Endometrial microvascular endothelial cells (primary cell): ENCODE results near the gene RTN4. TPM values are rescaled to one million over a fixed set of nuclear protein-coding genes. Genes with fewer than 3 reads are reported as not detected.

ENCODE experiments used
- in situ Hi-C: cut with HindIII; loops from 2 replicates; pipeline ENCODE4 v1.10.0; 2017; ENCODE audit warnings: low sequenced_read_pairs, low pct_unique_long_range_greater_than_20kb; ENCODE audit errors: inconsistent ontology term
- total RNA-seq: library from RNA; depleted of rRNA; stranded (reverse); fragments of >200 nt; gene quantifications from one replicate; pipeline ENCODE4 v1.2.3, GENCODE V29; 2015; ENCODE audit errors: inconsistent ontology term

The RTN4 gene
- total RNA-seq, 1 donor from 2014 or later: 512 TPM

DNA sequence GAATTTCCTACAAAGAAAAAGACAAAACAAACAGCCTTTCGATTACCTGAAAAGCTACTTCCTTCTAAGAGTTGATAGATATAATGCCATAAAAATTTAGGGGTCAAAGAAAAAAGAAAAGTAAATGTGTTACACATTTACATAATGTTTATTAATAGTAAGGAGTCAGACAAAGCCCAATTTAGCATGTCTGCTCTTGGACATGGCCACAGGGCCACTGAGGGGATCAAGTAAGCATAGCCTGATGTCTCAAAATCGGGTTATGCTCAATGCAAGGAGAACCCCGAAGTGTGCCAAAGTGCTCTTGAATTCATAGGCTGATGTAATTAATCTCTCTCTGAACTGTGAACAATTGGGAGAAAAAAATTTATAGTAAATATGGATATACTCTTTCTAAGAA lies 61.6 kb downstream of the RTN4 start:
- in situ Hi-C loops: no loop called here

DNA sequence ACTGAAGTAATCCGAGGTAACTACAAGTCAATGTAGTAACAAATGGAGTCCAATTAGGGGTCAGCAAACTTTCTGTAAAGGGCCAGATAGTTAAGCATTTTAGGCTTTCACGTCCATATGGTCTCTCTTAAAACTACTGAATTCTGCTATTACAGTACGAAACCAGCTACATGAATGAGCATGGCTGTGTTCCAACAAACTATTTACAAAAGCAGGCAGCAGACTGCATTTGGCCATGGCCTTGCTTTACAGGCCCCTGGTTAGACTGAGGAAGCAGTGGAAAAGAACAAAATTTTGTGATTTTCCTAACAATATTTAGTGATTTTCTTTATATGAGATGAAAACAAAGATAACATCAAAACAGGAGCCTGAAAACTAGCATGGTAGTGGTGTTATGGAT lies 64.0 kb downstream of the RTN4 start:
- in situ Hi-C loops: no loop called here

DNA sequence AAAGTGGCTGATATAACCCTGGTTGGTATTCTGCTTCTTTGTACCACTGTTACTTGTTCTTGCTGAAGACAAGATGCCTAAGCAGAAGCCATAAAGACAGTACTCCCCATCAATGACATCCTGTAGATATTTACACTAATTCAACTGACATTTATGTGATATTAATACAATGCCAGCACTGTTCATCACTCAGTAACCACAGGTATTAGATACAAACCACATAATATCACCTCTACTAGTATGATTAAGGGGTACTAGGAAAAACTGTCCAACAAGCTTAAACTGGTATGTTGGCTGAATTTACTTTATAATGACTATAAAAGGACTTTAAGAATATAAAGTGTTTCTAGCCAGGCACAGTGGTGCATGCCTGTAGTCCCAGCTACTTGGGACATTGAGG lies 65.8 kb downstream of the RTN4 start:
- in situ Hi-C loops: no loop called here

DNA sequence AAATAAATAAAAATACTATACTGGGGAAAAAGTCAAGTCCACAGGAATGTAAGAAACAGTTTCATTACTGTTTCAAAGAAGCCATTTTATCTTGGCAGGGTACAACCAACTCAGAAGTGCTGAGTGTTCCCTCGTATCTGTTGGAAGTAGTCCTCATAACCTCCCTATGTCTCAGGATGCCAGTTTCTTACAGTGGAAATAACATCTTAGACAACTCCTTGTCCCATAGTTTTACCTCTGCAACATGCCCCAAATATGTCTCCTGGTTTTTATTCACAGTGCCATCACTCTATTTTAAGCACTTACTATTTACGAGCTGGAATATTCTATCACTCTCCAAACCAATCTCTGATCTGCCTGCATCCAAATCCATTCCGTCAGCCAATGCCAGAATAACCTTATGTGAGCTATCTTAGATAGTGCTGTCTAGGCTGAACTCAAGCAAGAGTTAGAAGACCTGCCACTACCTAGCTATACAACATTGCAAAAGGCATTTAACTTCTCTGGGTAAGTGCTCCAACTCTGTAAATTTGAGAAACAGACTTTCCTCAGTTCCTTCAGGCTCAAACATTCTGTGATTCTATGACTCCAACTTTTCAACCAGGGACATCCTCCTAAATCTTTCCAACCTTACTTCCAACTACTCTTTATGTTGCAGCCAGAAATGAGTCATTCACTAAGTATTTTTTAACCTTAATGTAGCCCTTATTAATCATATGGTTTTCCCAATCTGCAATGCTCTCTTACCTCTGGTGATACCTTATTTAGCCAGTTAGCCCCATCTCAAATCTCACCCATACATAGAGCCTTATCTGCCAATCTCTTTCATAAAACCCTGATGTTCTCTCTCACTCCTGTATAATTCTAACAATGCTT lies 66.7 kb downstream of the RTN4 start:
- in situ Hi-C loops: no loop called here

DNA sequence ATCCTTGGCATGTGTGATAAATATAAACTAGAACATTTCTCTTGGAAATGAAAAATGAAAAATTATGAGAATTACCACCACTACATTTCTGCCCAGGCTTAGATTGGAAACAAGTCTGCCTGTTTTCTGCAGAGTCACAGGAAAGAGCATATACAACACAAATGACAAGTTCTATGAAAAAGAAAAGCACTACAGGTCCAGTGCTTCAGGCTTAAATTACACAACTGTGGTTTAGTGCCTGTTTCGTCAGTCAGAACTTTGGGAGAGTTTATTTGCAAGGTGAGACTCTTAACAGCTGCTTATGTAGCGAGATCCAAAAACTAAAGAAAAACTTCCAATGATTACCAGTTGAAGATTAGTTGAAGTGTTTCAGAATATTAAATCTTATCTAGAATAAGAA lies 68.9 kb downstream of the RTN4 start:
- in situ Hi-C loops: no loop called here

DNA sequence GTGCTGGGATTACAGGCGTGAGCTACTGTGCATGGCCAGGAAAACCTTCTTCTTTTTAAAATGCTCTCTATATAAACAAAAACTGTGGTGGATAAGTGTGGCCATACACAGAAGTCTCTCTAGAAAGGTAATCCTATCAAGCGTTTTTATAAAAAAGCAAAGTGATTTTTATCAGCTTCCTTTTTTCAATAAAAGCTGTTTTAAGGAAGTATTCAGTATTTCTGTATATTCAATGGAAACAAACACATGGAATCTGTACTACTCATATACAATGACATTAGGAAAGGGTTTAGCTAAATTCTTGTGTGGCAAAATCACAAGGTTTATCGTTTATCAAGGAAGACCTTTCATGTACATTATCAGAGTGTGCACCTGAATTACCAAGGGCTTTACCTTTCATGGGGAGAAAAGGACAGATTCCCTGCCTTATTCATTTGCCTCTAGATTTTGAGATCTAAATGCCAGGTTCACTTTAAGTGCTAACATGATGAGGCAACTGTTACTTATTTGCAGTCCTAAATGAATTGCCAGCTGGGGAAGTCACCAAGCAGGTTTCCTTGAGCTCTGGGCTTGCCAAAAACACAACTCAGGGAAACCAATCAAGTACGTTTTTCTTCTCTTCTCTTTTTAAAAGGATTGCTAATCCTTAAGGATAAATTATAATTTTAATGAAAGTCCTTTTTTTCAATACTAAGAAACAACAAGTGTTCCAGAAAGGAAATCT lies 70.8 kb downstream of the RTN4 start:
- in situ Hi-C loops: no loop called here

DNA sequence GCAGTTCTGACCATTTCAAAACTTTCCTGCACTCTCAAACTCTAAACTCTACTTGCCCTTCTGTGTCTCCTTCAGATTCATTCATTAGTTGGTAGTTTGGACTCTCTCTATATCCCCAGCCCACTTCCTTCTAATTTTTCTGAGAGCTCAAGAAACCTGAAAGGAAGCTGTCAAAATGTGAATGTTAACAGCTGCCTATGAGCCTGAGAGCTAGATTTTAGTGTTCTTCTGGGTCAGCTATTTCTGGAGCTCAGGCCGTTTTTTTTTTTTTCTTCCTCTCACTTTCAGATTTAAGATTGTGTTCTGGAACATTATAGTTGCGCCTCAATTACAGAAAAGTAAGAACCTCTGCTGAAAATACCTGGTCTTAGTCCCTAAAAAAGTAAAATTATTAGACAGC lies 73.1 kb downstream of the RTN4 start:
- in situ Hi-C loops: no loop called here

DNA sequence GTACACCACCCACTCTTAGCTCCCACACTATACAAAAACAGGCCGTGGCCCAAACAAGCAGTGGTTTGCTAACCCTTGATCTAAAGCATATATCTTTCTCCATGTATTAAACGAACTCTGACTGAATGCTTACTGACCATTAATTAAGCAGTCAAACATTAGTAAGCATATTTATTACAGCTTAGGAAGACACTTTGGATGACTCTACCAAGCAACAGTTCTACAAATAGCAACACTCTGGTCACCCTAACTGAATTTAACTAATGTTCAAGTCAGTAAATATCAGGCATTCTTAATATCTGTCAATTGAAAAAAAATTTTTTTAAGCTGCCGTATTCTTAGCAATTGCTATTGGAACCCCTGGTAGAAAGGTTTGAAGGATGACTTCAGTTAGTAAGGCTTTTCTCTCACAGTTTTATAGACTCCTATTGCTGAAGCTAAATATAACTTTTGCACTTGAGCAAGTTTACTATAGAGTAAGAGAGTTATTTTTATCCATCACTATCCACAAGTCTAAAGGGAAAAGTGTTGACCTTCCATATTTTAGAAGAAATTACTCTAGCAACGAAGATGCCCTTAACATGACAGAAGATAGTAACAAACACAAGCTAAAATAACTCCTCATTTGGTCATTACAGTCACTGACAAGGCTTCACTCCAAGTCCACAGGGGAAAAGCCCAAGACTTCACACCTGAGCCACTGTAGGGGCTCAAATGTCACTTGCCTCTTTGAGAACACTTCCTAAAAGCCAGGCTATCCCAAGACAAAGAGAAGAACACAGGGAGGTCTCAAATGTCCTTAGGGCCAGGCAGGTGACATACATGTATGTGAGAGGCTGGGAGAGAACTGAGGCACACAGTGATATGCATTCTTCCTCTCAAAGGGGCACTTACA lies 74.4 kb downstream of the RTN4 start:
- in situ Hi-C loops: no loop called here

DNA sequence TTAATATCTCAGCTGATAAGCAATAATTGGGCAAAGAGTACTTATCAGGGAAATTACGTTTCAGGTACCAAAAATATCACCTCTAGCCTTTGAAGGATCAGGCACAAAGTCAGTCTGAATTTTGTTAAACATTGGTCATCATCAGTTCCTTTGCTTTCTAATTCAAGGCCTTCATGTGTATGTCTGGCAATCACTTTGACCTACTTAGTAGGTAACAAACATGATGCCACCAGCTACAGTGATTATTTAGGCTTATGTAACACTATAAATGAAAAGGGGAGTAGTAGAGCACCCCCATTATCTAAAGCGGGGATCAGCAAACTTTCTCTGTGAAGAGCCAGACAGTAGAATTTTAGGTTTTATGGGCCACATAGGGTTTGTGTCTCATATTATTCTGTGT lies 75.1 kb downstream of the RTN4 start:
- in situ Hi-C loops: no loop called here

DNA sequence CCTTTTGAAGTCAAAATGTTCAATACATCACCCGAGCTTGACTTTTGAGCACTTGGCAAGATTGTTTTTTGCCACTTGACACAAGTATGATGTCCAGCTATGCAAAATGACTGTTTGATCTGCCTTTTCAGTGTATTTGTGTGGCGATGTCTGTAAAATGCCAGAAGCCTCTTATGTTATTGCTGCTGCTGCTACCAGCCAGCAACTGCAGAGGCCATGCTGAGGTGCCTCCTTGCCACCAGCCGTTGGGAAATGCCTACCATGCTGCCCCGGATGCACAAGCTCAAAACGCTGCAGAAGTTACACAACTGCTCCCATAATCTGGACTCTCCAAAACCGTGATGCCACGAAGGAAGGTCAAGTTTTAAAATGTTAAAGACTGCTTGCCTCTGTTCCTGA lies 80.3 kb downstream of the RTN4 start:
- in situ Hi-C loops: no loop called here

DNA sequence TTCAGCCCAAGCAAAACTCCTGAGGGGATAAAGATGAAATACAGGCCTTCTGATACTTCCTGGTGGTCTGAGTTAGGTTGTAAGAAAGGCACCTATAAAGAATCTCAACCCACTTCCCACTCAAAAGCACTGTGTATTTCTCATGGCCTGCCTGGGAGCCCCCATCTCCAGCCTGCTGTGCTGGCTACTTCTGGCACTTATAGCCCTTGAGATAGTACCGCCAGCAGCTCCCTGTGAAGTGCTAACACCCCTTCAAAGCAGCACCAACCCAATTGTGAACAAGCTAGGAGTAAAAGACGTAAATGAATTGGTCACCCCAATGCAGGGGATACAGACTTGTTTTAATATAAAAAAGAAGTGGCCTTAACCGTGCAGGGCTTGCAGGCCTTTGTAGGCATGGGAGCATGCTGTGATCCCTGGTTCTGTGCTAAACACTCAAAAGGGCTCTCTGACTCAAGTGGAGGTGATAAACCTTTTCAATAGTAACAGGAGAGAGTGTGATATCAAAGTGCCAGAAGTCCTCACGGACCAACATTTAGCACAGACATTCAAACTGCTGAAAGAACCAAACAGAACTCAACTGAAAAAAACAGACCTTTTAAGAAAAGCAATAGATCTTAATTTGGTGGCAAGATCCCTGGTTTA lies 80.8 kb downstream of the RTN4 start:
- in situ Hi-C loops: no loop called here

DNA sequence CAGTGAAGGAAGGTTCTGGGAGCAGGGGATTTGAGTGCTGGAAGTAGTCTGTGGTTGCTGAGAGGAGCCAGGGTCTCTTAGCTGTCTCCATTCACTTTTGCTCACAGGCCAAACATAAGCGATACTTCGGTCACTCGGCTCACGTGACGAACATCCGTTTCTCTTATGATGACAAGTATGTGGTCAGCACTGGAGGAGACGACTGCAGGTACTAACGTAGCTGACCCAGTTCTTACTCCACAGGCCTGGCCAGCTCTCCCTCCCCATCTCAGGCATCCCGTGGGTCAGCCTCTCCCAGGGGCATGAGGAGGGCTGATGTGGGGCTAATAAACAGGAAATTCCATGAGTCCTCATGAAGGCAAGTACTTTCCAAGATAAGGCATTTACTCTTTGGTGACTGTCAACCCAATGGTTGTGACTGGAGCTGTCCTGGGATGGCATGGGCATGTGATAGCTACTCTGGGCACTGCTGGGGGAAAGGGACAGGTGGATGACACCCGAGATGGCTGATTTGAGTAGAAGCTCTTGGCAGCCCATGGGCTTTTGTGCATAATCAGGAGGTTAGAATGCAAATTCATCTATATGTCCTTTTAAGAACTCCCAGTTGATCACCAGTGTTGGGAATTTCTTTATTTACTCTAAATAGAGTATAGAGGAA lies 81.6 kb downstream of the RTN4 start:
- in situ Hi-C loops: no loop called here

DNA sequence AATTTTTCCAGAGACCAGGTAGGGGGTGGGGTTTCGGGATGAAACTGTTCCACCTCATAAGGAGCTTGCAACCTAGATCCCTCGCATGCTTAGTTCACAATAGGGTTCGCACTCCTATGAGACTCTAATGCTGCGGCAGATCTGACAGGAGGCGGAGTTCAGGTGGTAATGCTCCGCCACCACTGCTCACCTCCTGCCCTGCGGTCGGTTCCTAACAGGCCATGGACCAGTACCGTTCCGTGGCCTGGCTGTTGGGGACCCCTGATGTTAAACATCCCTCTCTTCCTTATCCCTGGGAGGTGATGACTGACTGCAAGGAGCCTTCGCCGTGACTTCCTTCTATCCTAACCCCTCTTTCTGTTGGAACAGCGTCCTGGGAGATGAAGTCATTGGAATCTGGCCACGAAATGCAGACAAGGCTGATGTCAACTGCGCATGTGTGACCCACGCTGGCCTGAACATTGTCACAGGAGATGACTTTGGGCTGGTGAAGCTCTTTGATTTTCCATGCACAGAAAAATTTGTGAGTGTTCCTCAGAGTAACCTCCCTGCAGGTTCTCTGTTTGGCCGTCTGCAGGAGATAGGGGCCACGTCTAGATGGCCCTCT lies 82.4 kb downstream of the RTN4 start:
- in situ Hi-C loops: no loop called here

DNA sequence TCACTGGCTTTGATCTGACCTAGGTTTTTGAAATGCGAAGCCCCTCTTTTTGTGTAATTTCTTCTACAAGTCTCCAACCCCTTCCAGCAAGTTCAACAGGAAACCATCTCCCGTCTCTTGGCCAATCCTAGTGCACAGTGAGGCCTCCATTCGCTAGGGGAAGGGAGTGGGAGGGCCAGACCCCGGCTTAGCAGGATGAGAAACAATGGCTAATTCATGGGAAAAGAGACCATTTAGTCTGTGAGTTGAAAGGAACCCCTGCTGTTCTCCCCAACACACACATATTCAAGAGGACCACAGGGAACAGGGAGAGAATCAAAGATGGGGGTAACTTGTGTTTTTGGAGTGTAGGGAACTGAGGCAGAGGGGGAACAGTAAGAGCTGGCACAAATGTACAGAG lies 83.0 kb downstream of the RTN4 start:
- in situ Hi-C loops: no loop called here

DNA sequence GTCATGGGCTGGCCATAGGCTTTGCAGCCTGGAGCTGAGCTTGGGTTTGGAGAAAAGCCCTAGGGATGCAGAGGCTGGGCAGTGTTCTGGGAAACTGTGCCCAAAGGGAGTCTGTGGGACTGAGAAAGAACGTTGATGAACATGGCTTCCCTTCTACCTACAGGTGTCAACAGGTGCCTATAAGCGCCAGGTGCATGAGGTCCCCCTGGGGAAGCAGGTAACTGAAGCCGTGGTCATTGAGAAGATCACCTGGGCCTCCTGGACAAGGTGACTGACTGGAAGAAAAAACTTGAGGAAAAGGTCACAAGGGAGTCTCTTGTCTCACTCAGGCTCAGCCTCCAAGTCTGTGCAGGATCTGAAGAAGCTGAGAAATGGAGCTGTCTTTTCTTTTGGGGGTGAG lies 83.4 kb downstream of the RTN4 start:
- in situ Hi-C loops: no loop called here

DNA sequence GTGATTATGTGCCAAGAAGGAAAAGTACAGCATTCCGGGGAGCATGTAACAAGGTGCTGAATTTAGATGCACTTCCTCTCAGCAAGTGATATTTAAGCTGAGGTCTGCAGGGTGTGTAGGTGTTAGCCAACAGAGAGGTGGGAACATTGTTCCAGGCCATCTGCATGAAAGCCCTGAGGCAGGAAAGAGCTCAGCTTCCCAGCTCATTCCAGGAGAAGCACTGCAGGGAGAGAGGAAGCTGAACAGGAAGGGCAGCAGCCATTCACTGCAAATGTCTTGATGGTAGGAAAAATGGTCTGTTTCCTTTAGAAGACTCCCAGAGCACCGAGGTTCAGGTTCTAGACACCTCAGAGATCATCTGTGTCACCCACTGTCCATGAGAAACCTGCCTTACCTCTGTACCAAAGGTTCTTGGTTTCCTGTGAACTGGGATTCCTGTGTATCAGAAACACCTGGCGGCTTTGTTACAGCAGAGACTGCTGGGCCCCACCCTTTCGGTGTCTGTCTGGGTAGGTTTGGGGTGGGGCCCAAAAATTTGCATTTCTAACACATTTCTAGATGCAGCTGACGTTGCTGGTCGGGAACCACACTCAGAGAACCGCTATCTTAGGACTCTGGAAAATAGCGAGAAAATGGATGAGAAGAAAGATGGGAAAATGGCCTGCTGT lies 84.0 kb downstream of the RTN4 start:
- in situ Hi-C loops: no loop called here

DNA sequence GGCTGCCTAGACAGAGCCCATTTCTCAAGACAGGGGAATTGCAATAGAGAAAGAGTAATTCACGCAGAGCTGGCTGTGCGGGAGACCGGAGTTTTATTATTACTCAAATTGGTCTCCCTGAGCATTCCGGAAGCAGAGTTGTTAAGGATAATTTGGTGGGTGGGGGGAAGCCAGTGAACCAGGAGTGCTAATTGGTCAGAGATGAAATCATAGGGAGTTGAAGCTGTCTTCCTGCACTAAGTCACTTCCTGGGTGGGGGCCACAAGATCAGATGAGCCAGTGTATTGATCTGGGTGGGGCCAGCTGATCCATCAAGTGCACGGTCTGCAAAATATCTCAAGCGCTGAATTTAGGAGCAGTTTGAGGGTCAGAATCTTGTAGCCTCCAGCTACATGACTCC lies 84.8 kb downstream of the RTN4 start:
- in situ Hi-C loops: no loop called here

DNA sequence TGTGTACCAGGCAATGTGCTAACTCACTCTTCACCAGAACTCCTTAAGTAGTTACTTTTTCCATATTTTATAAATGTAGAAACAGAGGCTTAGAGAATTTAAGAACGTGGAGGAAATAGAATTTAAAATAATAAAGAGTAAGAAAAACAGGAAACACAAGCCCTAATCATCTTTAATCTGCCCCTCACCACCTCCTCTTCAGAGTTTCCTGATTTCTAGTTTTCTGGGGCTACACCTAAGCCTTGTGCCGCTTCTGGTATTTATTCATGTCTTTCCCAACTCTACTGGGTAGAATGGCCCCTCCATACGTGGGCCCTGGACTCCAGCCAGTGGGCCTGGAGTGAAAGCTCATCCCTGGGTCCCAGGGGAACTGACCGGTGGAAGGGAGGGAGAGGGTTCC lies 85.4 kb downstream of the RTN4 start:
- in situ Hi-C loops: no loop called here
